Kidney epithelial cell (primary cell): ENCODE measurements around the gene CASZ1. TPM values are rescaled to one million over a fixed set of nuclear protein-coding genes. Genes with fewer than 3 reads are reported as not detected.

Source experiments
- DNase-seq: peaks from one replicate; pipeline ENCODE4 v3.0.0-alpha.2; 2010; ENCODE audit warnings: low read depth
- H3K27me3 ChIP-seq: 2 replicates; pipeline ENCODE4 v1.6.0; 2011; ENCODE audit warnings: low read length; ENCODE audit not compliant: control insufficient read depth, insufficient read depth
- H3K36me3 ChIP-seq: 2 replicates; pipeline ENCODE4 v1.5.1; 2011; ENCODE audit warnings: low read length; ENCODE audit not compliant: control insufficient read depth, insufficient read depth
- H3K4me3 ChIP-seq: 2 replicates; pipeline ENCODE4 v1.5.1; 2011; ENCODE audit warnings: low read depth, mild to moderate bottlenecking, control low read depth, low read length
- CTCF ChIP-seq: IDR thresholded peaks from 2 replicates; pipeline ENCODE4 v1.5.1; 2011; ENCODE audit warnings: mild to moderate bottlenecking, moderate library complexity, low read length, control low read depth, inconsistent platforms; ENCODE audit not compliant: insufficient read depth, poor library complexity, severe bottlenecking
- total RNA-seq: library from RNA; depleted of rRNA; stranded (reverse); fragments of >200 nt; gene quantifications from 2 replicates; pipeline ENCODE4 v1.2.3, GENCODE V29; 2015

CASZ1 gene
- total RNA-seq, 1 donor from 2014 or later = 28.2 TPM

- TF ChIP-seq CTCF = no peak
These were observed 194.9 kb downstream of the CASZ1 start for GRCh38 chr1:10601342-10602070.

GRCh38 chr1:10599194-10599861 lies 197.1 kb downstream of the CASZ1 start:
- H3K27me3 ChIP-seq = no peaks in the 10 kb centered on the region
- no peaks in the 10 kb centered on the region for H3K36me3 ChIP-seq
- H3K4me3 ChIP-seq = no peak overlapping the region
- TF ChIP-seq CTCF = no peak
- peak; percentile 79 for DNase-seq

More at GRCh38 chr1:10601342-10602070, 194.9 kb downstream of the CASZ1 start:
- H3K4me3 ChIP-seq = no peak overlapping the region
- no peak for DNase-seq
- no peaks in the 10 kb centered on the region for H3K36me3 ChIP-seq
- no peaks in the 10 kb centered on the region for H3K27me3 ChIP-seq

- no peak for DNase-seq
- Histone ChIP-seq H3K27me3 (no peaks in the 10 kb centered on the region), H3K4me3 (no peak overlapping the region), H3K36me3 (no peaks in the 10 kb centered on the region)
- peak; percentile 10 for TF ChIP-seq CTCF
These were observed 198.1 kb downstream of the CASZ1 start for GRCh38 chr1:10598389-10598702.

GRCh38 chr1:10597492-10598388 lies 198.7 kb downstream of the CASZ1 start:
- TF ChIP-seq CTCF = no peak
- Histone ChIP-seq H3K4me3 (no peak overlapping the region), H3K27me3 (no peaks in the 10 kb centered on the region), H3K36me3 (no peaks in the 10 kb centered on the region)
- DNase-seq = no peak

GRCh38 chr1:10596780-10597179 lies 199.7 kb downstream of the CASZ1 start:
- H3K27me3 ChIP-seq = no peaks in the 10 kb centered on the region
- no peaks in the 10 kb centered on the region for H3K36me3 ChIP-seq
- no peak for DNase-seq
- no peak overlapping the region for H3K4me3 ChIP-seq
- no peak for TF ChIP-seq CTCF
